ENCODE results near the gene ACBD4.

ACBD4 gene

GRCh38 chr17:45104497-45104896 lies 31.0 kb upstream of the ACBD4 start:
- no peak for DNase-seq (ENCODE audit: low read depth in 2 of 3, low spot score in 2 of 3)

GRCh38 chr17:45104907-45105624 lies 30.4 kb upstream of the ACBD4 start:
- no peak for DNase-seq (ENCODE audit: low read depth in 2 of 3, low spot score in 2 of 3)

- no peak for DNase-seq (ENCODE audit: low read depth in 2 of 3, low spot score in 2 of 3)
These were observed 29.4 kb upstream of the ACBD4 start for GRCh38 chr17:45106096-45106495.

GRCh38 chr17:45106582-45106981 lies 28.9 kb upstream of the ACBD4 start:
- no peak for DNase-seq (ENCODE audit: low read depth in 2 of 3, low spot score in 2 of 3)

- DNase-seq (ENCODE audit: low read depth in 2 of 3, low spot score in 2 of 3): no peak
These were observed 28.0 kb upstream of the ACBD4 start for GRCh38 chr17:45107293-45108010.

GRCh38 chr17:45108051-45108450 lies 27.4 kb upstream of the ACBD4 start:
- DNase-seq (ENCODE audit: low read depth in 2 of 3, low spot score in 2 of 3): no peak

GRCh38 chr17:45108595-45109521 lies 26.6 kb upstream of the ACBD4 start:
- no peak for DNase-seq (ENCODE audit: low read depth in 2 of 3, low spot score in 2 of 3)

- DNase-seq (ENCODE audit: low read depth in 2 of 3, low spot score in 2 of 3): no peak
These were observed 24.5 kb upstream of the ACBD4 start for GRCh38 chr17:45110676-45111611.

GRCh38 chr17:45111850-45112249 lies 23.6 kb upstream of the ACBD4 start:
- DNase-seq (ENCODE audit: low read depth in 2 of 3, low spot score in 2 of 3): no peak

- no peak for DNase-seq (ENCODE audit: low read depth in 2 of 3, low spot score in 2 of 3)
These were observed 22.7 kb upstream of the ACBD4 start for GRCh38 chr17:45112559-45113423.

GRCh38 chr17:45113424-45113754 lies 22.1 kb upstream of the ACBD4 start:
- no peak for DNase-seq (ENCODE audit: low read depth in 2 of 3, low spot score in 2 of 3)

- no peak for DNase-seq (ENCODE audit: low read depth in 2 of 3, low spot score in 2 of 3)
These were observed 21.2 kb upstream of the ACBD4 start for GRCh38 chr17:45114117-45114932.

- DNase-seq (ENCODE audit: low read depth in 2 of 3, low spot score in 2 of 3): no peak
These were observed 20.4 kb upstream of the ACBD4 start for GRCh38 chr17:45115015-45115625.

- DNase-seq (ENCODE audit: low read depth in 2 of 3, low spot score in 2 of 3): no peak
These were observed 19.6 kb upstream of the ACBD4 start for GRCh38 chr17:45115871-45116270.

GRCh38 chr17:45116434-45117016 lies 19.0 kb upstream of the ACBD4 start:
- no peak for DNase-seq (ENCODE audit: low read depth in 2 of 3, low spot score in 2 of 3)

- DNase-seq (ENCODE audit: low read depth in 2 of 3, low spot score in 2 of 3): no peak
These were observed 18.2 kb upstream of the ACBD4 start for GRCh38 chr17:45117334-45117733.

GRCh38 chr17:45117848-45118646 lies 17.4 kb upstream of the ACBD4 start:
- DNase-seq (ENCODE audit: low read depth in 2 of 3, low spot score in 2 of 3): no peak

Data from activated CD8-positive, alpha-beta memory T cell treated with anti-CD3 and anti-CD28 coated beads for 48 hours (primary cell).